Muscle layer of duodenum (tissue), 2 donors: ENCODE data around the gene ZNF771.

ENCODE experiments used
- H3K27ac ChIP-seq: one replicate; pipeline ENCODE4 v1.7.0; 2013; ENCODE audit warnings: mild to moderate bottlenecking, low read length
- H3K27me3 ChIP-seq: one replicate; pipeline ENCODE4 v1.7.0; 2013; ENCODE audit warnings: low read depth, mild to moderate bottlenecking, control low read depth, low read length
- H3K36me3 ChIP-seq, 2 donors: one replicate each; pipeline ENCODE4 v1.7.0; 2013; ENCODE audit warnings: low read length in 2 of 2, control low read depth in 1 of 2, mild to moderate bottlenecking in 1 of 2; ENCODE audit not compliant: insufficient read depth in 2 of 2, control insufficient read depth in 1 of 2
- H3K4me1 ChIP-seq, 2 donors: one replicate each; pipeline ENCODE4 v1.7.0; 2013; ENCODE audit warnings: low read length in 2 of 2, mild to moderate bottlenecking in 2 of 2, control low read depth in 1 of 2, moderate library complexity in 1 of 2; ENCODE audit not compliant: insufficient read depth in 2 of 2, control insufficient read depth in 1 of 2
- H3K4me3 ChIP-seq, 2 donors: one replicate each; pipeline ENCODE4 v1.7.0; 2013; ENCODE audit warnings: low read length in 2 of 2, low read depth in 1 of 2, mild to moderate bottlenecking in 1 of 2
- H3K9me3 ChIP-seq, 2 donors: one replicate each; pipeline ENCODE4 v1.7.0; 2013; ENCODE audit warnings: low read length in 2 of 2, control low read depth in 1 of 2, mild to moderate bottlenecking in 1 of 2; ENCODE audit not compliant: control insufficient read depth in 1 of 2
- donor health status: healthy.

ZNF771 gene

GRCh38 chr16:30406795-30407101 is 658 bp upstream of the ZNF771 start:
- Histone ChIP-seq H3K9me3 (no peaks in the 10 kb centered on the region), H3K27me3 (no peaks in the 10 kb centered on the region), H3K36me3 (peaks cover 6% of the 10 kb centered on the region in 2 donors), H3K4me1 (peaks cover 14 to 20% of the 10 kb centered on the region in 2 donors), H3K27ac (peak overlapping the region; percentile 67), H3K4me3 (peak overlapping the region; percentile 72 to 75)

- Histone ChIP-seq H3K36me3 (peaks cover 9% of the 10 kb centered on the region in 2 donors), H3K27me3 (no peaks in the 10 kb centered on the region), H3K9me3 (no peaks in the 10 kb centered on the region), H3K4me3 (peak overlapping the region; percentile 72 to 75), H3K4me1 (peaks cover 14 to 20% of the 10 kb centered on the region in 2 donors), H3K27ac (no peak overlapping the region)
Observed at GRCh38 chr16:30407804-30408534, 563 bp downstream of the ZNF771 start.

- Histone ChIP-seq H3K27ac (no peak overlapping the region), H3K27me3 (no peaks in the 10 kb centered on the region), H3K9me3 (no peaks in the 10 kb centered on the region), H3K4me1 (peaks cover 14 to 20% of the 10 kb centered on the region in 2 donors), H3K4me3 (no peak overlapping the region), H3K36me3 (peaks cover 9 to 13% of the 10 kb centered on the region in 2 donors)
Observed at GRCh38 chr16:30409125-30410060, 2.0 kb downstream of the ZNF771 start.

GRCh38 chr16:30413112-30413806 is 5.9 kb downstream of the ZNF771 start:
- Histone ChIP-seq H3K27me3 (no peaks in the 10 kb centered on the region), H3K27ac (no peak overlapping the region), H3K4me3 (no peak overlapping the region), H3K9me3 (no peaks in the 10 kb centered on the region), H3K36me3 (peaks cover 9 to 14% of the 10 kb centered on the region in 2 donors), H3K4me1 (peaks cover 10 to 19% of the 10 kb centered on the region in 2 donors)

GRCh38 chr16:30414159-30414558 is 6.8 kb downstream of the ZNF771 start:
- Histone ChIP-seq H3K9me3 (no peaks in the 10 kb centered on the region), H3K27me3 (no peaks in the 10 kb centered on the region), H3K4me1 (peaks cover 7 to 13% of the 10 kb centered on the region in 2 donors), H3K27ac (no peak overlapping the region), H3K36me3 (peaks cover 9 to 14% of the 10 kb centered on the region in 2 donors), H3K4me3 (no peak overlapping the region)

GRCh38 chr16:30416047-30416603 is 8.7 kb downstream of the ZNF771 start:
- Histone ChIP-seq H3K4me1 (peaks cover 0 to 5% of the 10 kb centered on the region in 2 donors), H3K27me3 (no peaks in the 10 kb centered on the region), H3K27ac (no peak overlapping the region), H3K36me3 (peaks cover 8 to 20% of the 10 kb centered on the region in 2 donors), H3K4me3 (no peak overlapping the region), H3K9me3 (no peaks in the 10 kb centered on the region)

- peak overlapping the region; percentile 37 to 77 for H3K4me3 ChIP-seq
- no peaks in the 10 kb centered on the region for H3K9me3 ChIP-seq
- no peak overlapping the region for H3K27ac ChIP-seq
- peaks cover 0 to 5% of the 10 kb centered on the region in 2 donors for H3K4me1 ChIP-seq
- no peaks in the 10 kb centered on the region for H3K27me3 ChIP-seq
- H3K36me3 ChIP-seq, result peaks cover under 1 to 13% of the 10 kb centered on the region in 2 donors
Observed at GRCh38 chr16:30416624-30417528, 9.5 kb downstream of the ZNF771 start.

GRCh38 chr16:30417529-30418349 is 10.3 kb downstream of the ZNF771 start:
- peaks cover 0 to 11% of the 10 kb centered on the region in 2 donors for H3K36me3 ChIP-seq
- H3K4me1 ChIP-seq, result peaks cover 0 to 5% of the 10 kb centered on the region in 2 donors
- no peak overlapping the region for H3K27ac ChIP-seq
- no peaks in the 10 kb centered on the region for H3K27me3 ChIP-seq
- no peaks in the 10 kb centered on the region for H3K9me3 ChIP-seq
- H3K4me3 ChIP-seq, result peak overlapping the region; percentile 37 to 77

GRCh38 chr16:30418350-30419181 is 11.2 kb downstream of the ZNF771 start:
- Histone ChIP-seq H3K9me3 (no peaks in the 10 kb centered on the region), H3K36me3 (peaks cover 4 to 14% of the 10 kb centered on the region in 2 donors), H3K4me3 (peak overlapping the region; percentile 7 to 77), H3K4me1 (peaks cover 0 to 5% of the 10 kb centered on the region in 2 donors), H3K27ac (no peak overlapping the region), H3K27me3 (no peaks in the 10 kb centered on the region)
